Upper lobe of left lung (tissue), 4 donors: ENCODE measurements around the gene OSBPL2.

Experiments used
- POLR2A ChIP-seq, 4 donors: fragments of 450-650 bp; IDR thresholded peaks; one replicate each; pipeline ENCODE4 v1.5.1; 2016 to 2017; ENCODE audit warnings: antibody characterized with exemption in 4 of 4, mild to moderate bottlenecking in 2 of 4
- TF ChIP-seq, protein P1 (sequence below), 6 experiments: fragments of 450-650 bp in 4 of 6; fragments of 200-600 bp in 2 of 6; sonication (generic) in 2 of 6; IDR thresholded peaks; one replicate each; pipeline ENCODE4 v1.5.1; 2016 to 2019; ENCODE audit warnings: antibody characterized with exemption in 6 of 6

- TF ChIP-seq, protein P1, sequence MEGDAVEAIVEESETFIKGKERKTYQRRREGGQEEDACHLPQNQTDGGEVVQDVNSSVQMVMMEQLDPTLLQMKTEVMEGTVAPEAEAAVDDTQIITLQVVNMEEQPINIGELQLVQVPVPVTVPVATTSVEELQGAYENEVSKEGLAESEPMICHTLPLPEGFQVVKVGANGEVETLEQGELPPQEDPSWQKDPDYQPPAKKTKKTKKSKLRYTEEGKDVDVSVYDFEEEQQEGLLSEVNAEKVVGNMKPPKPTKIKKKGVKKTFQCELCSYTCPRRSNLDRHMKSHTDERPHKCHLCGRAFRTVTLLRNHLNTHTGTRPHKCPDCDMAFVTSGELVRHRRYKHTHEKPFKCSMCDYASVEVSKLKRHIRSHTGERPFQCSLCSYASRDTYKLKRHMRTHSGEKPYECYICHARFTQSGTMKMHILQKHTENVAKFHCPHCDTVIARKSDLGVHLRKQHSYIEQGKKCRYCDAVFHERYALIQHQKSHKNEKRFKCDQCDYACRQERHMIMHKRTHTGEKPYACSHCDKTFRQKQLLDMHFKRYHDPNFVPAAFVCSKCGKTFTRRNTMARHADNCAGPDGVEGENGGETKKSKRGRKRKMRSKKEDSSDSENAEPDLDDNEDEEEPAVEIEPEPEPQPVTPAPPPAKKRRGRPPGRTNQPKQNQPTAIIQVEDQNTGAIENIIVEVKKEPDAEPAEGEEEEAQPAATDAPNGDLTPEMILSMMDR (IDR thresholded peaks at IDR 0.05) = no peak
- TF ChIP-seq POLR2A (IDR thresholded peaks at IDR 0.05) = no peak
Observed at GRCh38 chr20:62297449-62298227, 59.3 kb downstream of the OSBPL2 start.
